Measurements from ENCODE around the gene GAGE12G.
"Not testable (repeated sequence)": the region's sequence is repeated elsewhere in the genome, so short reads cannot be mapped to it uniquely, and the experiment has no call there.

Gene GAGE12G

GRCh38 chrX:49598720-49599119, 28.5 kb downstream of the GAGE12G start, which contains the start of gene GAGE1:
GAGE1 (plus strand) TSS chrX:49599020; CDS start chrX:49600175, 1,155 bp downstream.
- not testable (repeated sequence) for H3K27ac ChIP-seq; H3K79me2 ChIP-seq; H3K9me3 ChIP-seq (ENCODE audit: control insufficient read depth, low read length); H3K27me3 ChIP-seq (ENCODE audit: control insufficient read depth, insufficient read depth, low read length); H3K9ac ChIP-seq; H3K36me3 ChIP-seq (ENCODE audit: control insufficient read depth, insufficient read depth, low read length); H3K4me3 ChIP-seq (ENCODE audit: low read depth, low read length); H2AFZ ChIP-seq; H3K4me2 ChIP-seq (ENCODE audit: low read length); H3K4me1 ChIP-seq

GRCh38 chrX:49610718-49611310, 40.6 kb downstream of the GAGE12G start:
- Histone ChIP-seq H2AFZ (no peak overlapping the region), H3K27ac (no peak overlapping the region), H3K4me1 (no peaks in the 10 kb centered on the region), H3K4me2 (ENCODE audit: low read length) (no peak overlapping the region), H3K27me3 (ENCODE audit: control insufficient read depth, insufficient read depth, low read length) (no peaks in the 10 kb centered on the region), H3K9ac (no peak overlapping the region), H3K9me3 (ENCODE audit: control insufficient read depth, low read length) (no peaks in the 10 kb centered on the region), H3K4me3 (ENCODE audit: low read depth, low read length) (no peak overlapping the region), H3K79me2 (no peaks in the 10 kb centered on the region), H3K36me3 (ENCODE audit: control insufficient read depth, insufficient read depth, low read length) (no peaks in the 10 kb centered on the region)
- no peak for TF ChIP-seq CTCF (IDR thresholded peaks at IDR 0.05)

- TF ChIP-seq CTCF (IDR thresholded peaks at IDR 0.05): no peak
- no peak overlapping the region for H3K4me3 ChIP-seq (ENCODE audit: low read depth, low read length)
- no peaks in the 10 kb centered on the region for H3K36me3 ChIP-seq (ENCODE audit: control insufficient read depth, insufficient read depth, low read length)
- no peak overlapping the region for H3K27ac ChIP-seq
- H3K4me1 ChIP-seq: no peaks in the 10 kb centered on the region
- H2AFZ ChIP-seq: no peak overlapping the region
- no peaks in the 10 kb centered on the region for H3K9me3 ChIP-seq (ENCODE audit: control insufficient read depth, low read length)
- no peak overlapping the region for H3K4me2 ChIP-seq (ENCODE audit: low read length)
- H3K79me2 ChIP-seq: no peaks in the 10 kb centered on the region
- no peaks in the 10 kb centered on the region for H3K27me3 ChIP-seq (ENCODE audit: control insufficient read depth, insufficient read depth, low read length)
- no peak overlapping the region for H3K9ac ChIP-seq
Measured at GRCh38 chrX:49618574-49618973, 48.4 kb downstream of the GAGE12G start.
